ENCODE data around the gene PNPO. TPM values are rescaled to one million over a fixed set of nuclear protein-coding genes. Genes with fewer than 3 reads are reported as not detected.
A peak's percentile ranks its signal among the peaks of the same experiment; 100 is the strongest.

Gene PNPO
- total and polyA plus RNA-seq, 2 of the 13 experiments (the other 11 are each of a cell fraction or from before 2014, with no cell fraction given) = 47.9 to 63.3 TPM

- TF ChIP-seq SAP130 (CRISPR knock-in tag; IDR thresholded peaks at IDR 0.05; ENCODE audit: low read depth) (peak; percentile 42; the same call in 1 of the 2 replicates), ZNF768 (CRISPR knock-in tag; IDR thresholded peaks at IDR 0.05) (peak; percentile 11; the same call in 1 of the 2 replicates), ZBTB37 (CRISPR knock-in tag; IDR thresholded peaks at IDR 0.05) (peak; percentile 54), NFRKB (IDR thresholded peaks at IDR 0.05) (no peak), GZF1 (CRISPR knock-in tag; IDR thresholded peaks at IDR 0.05) (no peak), TOE1 (CRISPR knock-in tag; IDR thresholded peaks at IDR 0.05) (no peak), ETV6 (CRISPR knock-in tag; conservative IDR thresholded peaks at IDR 0.05) (0 out of 2 replicates have a peak, but pooled peaks have one; percentile 37), MYPOP (CRISPR knock-in tag; IDR thresholded peaks at IDR 0.05) (peak; percentile 53; the same call in 1 of the 2 replicates), FIP1L1 (IDR thresholded peaks at IDR 0.05; ENCODE audit: borderline replicate concordance, insufficient read depth, low read depth, low read length) (no peak), ZNF558 (CRISPR knock-in tag; IDR thresholded peaks at IDR 0.05; ENCODE audit: borderline replicate concordance) (no peak), ZNF619 (CRISPR knock-in tag; IDR thresholded peaks at IDR 0.05) (peak; percentile 76), MAFK (conservative IDR thresholded peaks at IDR 0.05 in 1 of 2, IDR thresholded peaks at IDR 0.05 in 1 of 2; ENCODE audit: low read length in 2 of 2) (no peak), MYNN (CRISPR knock-in tag; IDR thresholded peaks at IDR 0.05; ENCODE audit: low read depth) (no peak), PHF21A (CRISPR knock-in tag; IDR thresholded peaks at IDR 0.05) (0 out of 2 replicates have a peak, but pooled peaks have one; percentile 35), HDAC1 (CRISPR knock-in tag; IDR thresholded peaks at IDR 0.05) (peak; percentile 44; the same call in 1 of the 2 replicates), ZNF431 (CRISPR knock-in tag; IDR thresholded peaks at IDR 0.05; ENCODE audit: borderline replicate concordance, low read depth) (0 out of 2 replicates have a peak, but pooled peaks have one; percentile 43), ZBTB7A (CRISPR knock-in tag; IDR thresholded peaks at IDR 0.05) (0 out of 2 replicates have a peak, but pooled peaks have one; percentile 59), GLI4 (CRISPR knock-in tag; IDR thresholded peaks at IDR 0.05; ENCODE audit: borderline replicate concordance) (0 out of 2 replicates have a peak, but pooled peaks have one; percentile 32), TFDP1 (CRISPR knock-in tag; IDR thresholded peaks at IDR 0.05; ENCODE audit: borderline replicate concordance) (peak; percentile 10; the same call in 1 of the 2 replicates), SALL1 (CRISPR knock-in tag; IDR thresholded peaks at IDR 0.05) (0 out of 2 replicates have a peak, but pooled peaks have one; percentile 40), ZNF644 (CRISPR knock-in tag; IDR thresholded peaks at IDR 0.05; ENCODE audit: low read depth) (peak; percentile 40; the same call in 1 of the 2 replicates), HIC2 (CRISPR knock-in tag; IDR thresholded peaks at IDR 0.05; ENCODE audit: low read depth) (peak; percentile 77), ZFX (CRISPR knock-in tag; IDR thresholded peaks at IDR 0.05; ENCODE audit: low read depth) (peak; percentile 71; the same call in 1 of the 2 replicates), PRMT3 (CRISPR knock-in tag; IDR thresholded peaks at IDR 0.05; ENCODE audit: borderline replicate concordance, low read depth) (no peak)
Measured at GRCh38 chr17:47956791-47957590, 15.6 kb downstream of the PNPO start (continued).
